Keratinocyte (primary cell): ENCODE data around the gene ADAMTSL3. TPM values are rescaled to one million over a fixed set of nuclear protein-coding genes. Genes with fewer than 3 reads are reported as not detected.

Experiments
- polyA plus RNA-seq, 5 experiments: library from polyadenylated mRNA; depleted of rRNA in 3 of 5; stranded (reverse) in 3 of 5; stranded (forward) in 1 of 5; unstranded in 1 of 5; fragments of >200 nt; gene quantifications; 1 replicate in 1 of 5; 2 replicates in 3 of 5; 3 replicates in 1 of 5; pipeline versions ENCODE4 v1.2.1 to v1.2.3, GENCODE V29; 2011 to 2012; ENCODE audit warnings: missing spikeins in 2 of 5, low read depth in 1 of 5, low replicate concordance in 1 of 5
- small RNA-seq, 3 experiments: library from RNA; depleted of rRNA; stranded (forward); fragments of <200 nt; gene quantifications; one replicate each; pipeline ENCODE3, GENCODE V24; 2012; ENCODE audit warnings: low read depth in 3 of 3, low replicate concordance in 1 of 3; ENCODE audit not compliant: insufficient read length in 3 of 3

The ADAMTSL3 gene
- polyA plus RNA-seq, 1 donor (not counting 4 experiments of a cell fraction or from before 2014, with no cell fraction given) = 0.01 TPM

Small RNA genes lying within 50 kb of the gene (small RNA-seq; reads per million reads assigned to genes)
- 0 to 2.0 (median 0.33) reads per million in 3 experiments for gene RNU6-1339P
- 0 reads per million in 3 experiments for gene RNU6-401P

Other genes with a start within 250 kb of the ADAMTSL3 start
- 0.04 to 0.20 TPM (median 0.07 TPM) in 3 replicates for gene SH3GL3, start 206.8 kb upstream of the ADAMTSL3 start, polyA plus RNA-seq